GM23248 (cell line): ENCODE measurements around the gene KRT8. TPM values are rescaled to one million over a fixed set of nuclear protein-coding genes. Genes with fewer than 3 reads are reported as not detected.

Experiments used
- DNase-seq: peaks from one replicate; pipeline ENCODE4 v3.0.0-alpha.2; 2015
- H2AFZ ChIP-seq: fragments of 200-600 bp; sonication (generic); 2 replicates; pipeline ENCODE4 v1.6.1; 2016; ENCODE audit warnings: antibody characterized with exemption
- H3F3A ChIP-seq: fragments of 200-600 bp; sonication (generic); 2 replicates; pipeline ENCODE4 v1.6.1; 2016; ENCODE audit warnings: mild to moderate bottlenecking, antibody characterized with exemption, mixed run types; ENCODE audit not compliant: insufficient read depth
- H3K27ac ChIP-seq: fragments of 200-600 bp; sonication (generic); 2 replicates; pipeline ENCODE4 v1.5.1; 2016; ENCODE audit warnings: mild to moderate bottlenecking
- H3K27me3 ChIP-seq: fragments of 200-600 bp; sonication (generic); replicated peaks from 2 replicates; pipeline ENCODE4 v1.6.1; 2016; ENCODE audit warnings: mild to moderate bottlenecking; ENCODE audit not compliant: insufficient read depth
- H3K36me3 ChIP-seq: fragments of 200-600 bp; sonication (generic); 2 replicates; pipeline ENCODE4 v1.6.1; 2016; ENCODE audit warnings: low read depth, mild to moderate bottlenecking
- H3K4me1 ChIP-seq: fragments of 200-600 bp; sonication (generic); 2 replicates; pipeline ENCODE4 v1.6.1; 2016; ENCODE audit warnings: mild to moderate bottlenecking; ENCODE audit not compliant: insufficient read depth
- H3K4me2 ChIP-seq: fragments of 200-600 bp; sonication (generic); one replicate; pipeline ENCODE4 v1.6.1; 2016; ENCODE audit warnings: mild to moderate bottlenecking; ENCODE audit not compliant: unreplicated experiment
- H3K4me3 ChIP-seq: fragments of 200-600 bp; sonication (generic); 2 replicates; pipeline ENCODE4 v1.5.1; 2016; ENCODE audit warnings: mild to moderate bottlenecking
- H3K79me2 ChIP-seq: fragments of 200-600 bp; sonication (generic); 2 replicates; pipeline ENCODE4 v1.6.1; 2016; ENCODE audit warnings: mild to moderate bottlenecking; ENCODE audit not compliant: insufficient read depth
- H3K9ac ChIP-seq: fragments of 200-600 bp; sonication (generic); 2 replicates; pipeline ENCODE4 v1.6.1; 2016; ENCODE audit warnings: mild to moderate bottlenecking
- H3K9me2 ChIP-seq: fragments of 200-600 bp; sonication (generic); 2 replicates; pipeline ENCODE4 v1.6.1; 2016; ENCODE audit warnings: mixed run types, mild to moderate bottlenecking, moderate library complexity; ENCODE audit not compliant: insufficient read depth
- H3K9me3 ChIP-seq: fragments of 200-600 bp; sonication (generic); one replicate; pipeline ENCODE4 v1.6.1; 2017; ENCODE audit warnings: low read depth
- H4K20me1 ChIP-seq: fragments of 200-600 bp; sonication (generic); 2 replicates; pipeline ENCODE4 v1.6.0; 2016; ENCODE audit not compliant: insufficient read depth
- EZH2 ChIP-seq: fragments of 200-600 bp; sonication (generic); IDR thresholded peaks from 2 replicates; pipeline ENCODE4 v1.6.1; 2018; ENCODE audit warnings: antibody characterized with exemption, mild to moderate bottlenecking; ENCODE audit not compliant: insufficient read depth, poor library complexity, severe bottlenecking
- EZH2phosphoT487 ChIP-seq: fragments of 200-600 bp; sonication (generic); IDR thresholded peaks from 2 replicates; pipeline ENCODE4 v1.6.1; 2018; ENCODE audit warnings: antibody characterized with exemption, moderate library complexity, mild to moderate bottlenecking, low read depth; ENCODE audit not compliant: insufficient read depth
- WGBS, 2 experiments: methylation state at CpG; one replicate each; pipeline ENCODE4 v1.1.6; 2015 to 2017; ENCODE audit warnings: low lambda C conversion rate in 2 of 2, low coverage in 1 of 2; ENCODE audit errors: missing lambda C conversion rate in 2 of 2; 5-methylcytosine and 5-hydroxymethylcytosine counted together
- in situ Hi-C: fragments of 300-500 bp; cut with MboI; formaldehyde crosslinking; loops from 2 replicates; pipeline ENCODE4 v1.15.0; 2020
- polyA plus RNA-seq: library from polyadenylated mRNA; unstranded; fragments of >200 nt; fragmentation: Nextera tagmentation; extraction: Ambion mirVana; gene quantifications from 2 replicates; pipeline ENCODE4 v1.2.1, GENCODE V29; 2016
- total RNA-seq: library from RNA; depleted of rRNA; stranded (reverse); fragments of >200 nt; shearing (Covaris generic); gene quantifications from 2 replicates; pipeline ENCODE4 v1.2.3, GENCODE V29; 2014

The KRT8 gene
- total and polyA plus RNA-seq, 2 experiments from 2014 or later: 5.5 to 19.8 TPM

- H2AFZ ChIP-seq: no peak overlapping the region
- H3K9ac ChIP-seq: peak overlapping the region; percentile 51
- H3K36me3 ChIP-seq: no peaks in the 10 kb centered on the region
- in situ Hi-C loops: no loop called here
- H3K9me2 ChIP-seq: no peaks in the 10 kb centered on the region
- no peak for TF ChIP-seq EZH2
- no peak for TF ChIP-seq EZH2phosphoT487
- peaks cover 36% of the 10 kb centered on the region for H3K4me1 ChIP-seq
- H3K4me2 ChIP-seq: peak overlapping the region; percentile 57
- no peak overlapping the region for H3K4me3 ChIP-seq
- peaks cover 24% of the 10 kb centered on the region for H3F3A ChIP-seq
- no peaks in the 10 kb centered on the region for H3K79me2 ChIP-seq
- H3K9me3 ChIP-seq: no peaks in the 10 kb centered on the region
- 95 to 96% methylated on average over 4 of the region's 4 CpGs for WGBS, 2 experiments
- no peaks in the 10 kb centered on the region for H4K20me1 ChIP-seq
- H3K27me3 ChIP-seq: no peaks in the 10 kb centered on the region
- DNase-seq: peak; percentile 20
- H3K27ac ChIP-seq: peak overlapping the region; percentile 82
Observed at GRCh38 chr12:52926596-52927234, 21.8 kb upstream of the KRT8 start.

DNA sequence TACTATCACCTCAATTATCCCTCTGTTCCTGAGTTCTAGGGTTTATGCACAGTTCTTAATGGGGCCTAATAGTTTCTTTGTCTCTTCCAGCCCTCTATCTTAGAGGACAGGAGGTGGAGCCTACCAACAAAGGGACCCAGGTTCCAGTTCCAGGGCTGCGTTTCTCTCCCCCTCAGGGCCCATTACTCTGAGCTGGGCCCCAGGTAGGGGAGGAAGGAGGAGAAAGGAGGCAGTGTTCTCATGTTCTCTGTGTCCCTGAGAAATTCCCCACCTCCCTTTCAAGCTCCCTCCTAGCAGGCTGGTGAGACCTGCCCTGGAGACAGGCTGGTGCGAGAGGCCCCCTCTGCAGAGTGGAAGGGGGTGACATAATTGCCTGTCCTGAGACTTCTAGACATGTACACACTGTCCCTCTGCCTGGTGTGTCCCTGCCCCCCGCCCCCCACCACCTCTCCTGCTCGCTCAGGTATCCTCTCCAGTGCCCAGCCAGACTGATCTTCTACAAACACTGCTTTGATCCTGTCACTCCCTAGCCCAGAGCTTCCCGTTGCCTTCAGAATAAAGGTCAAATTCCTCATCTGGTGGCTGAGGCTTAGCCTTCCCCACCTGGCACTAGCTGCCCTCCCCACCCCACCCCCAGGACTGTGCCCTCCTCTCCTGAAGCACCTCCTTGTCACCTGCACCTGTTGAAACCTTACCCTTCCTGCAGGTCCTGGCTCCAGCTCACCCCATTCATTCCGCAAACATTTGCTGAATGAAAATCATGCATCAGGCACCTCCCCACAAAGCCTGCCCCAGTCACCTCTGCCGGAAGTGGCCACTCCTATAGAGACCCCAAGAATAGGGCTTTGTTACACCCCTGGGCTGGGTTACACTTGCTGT lies 21.1 kb upstream of the KRT8 start:
- no peaks in the 10 kb centered on the region for H3K79me2 ChIP-seq
- H3K9ac ChIP-seq: peak overlapping the region; percentile 53
- TF ChIP-seq EZH2 (no peak), EZH2phosphoT487 (no peak)
- peak overlapping the region; percentile 62 for H3K4me2 ChIP-seq
- H3K36me3 ChIP-seq: no peaks in the 10 kb centered on the region
- no peaks in the 10 kb centered on the region for H3K9me3 ChIP-seq
- in situ Hi-C loops: no loop called here
- H2AFZ ChIP-seq: 0 out of 2 replicates have a peak overlapping the region, but pooled peaks have one; percentile 54
- peaks cover 24% of the 10 kb centered on the region for H3F3A ChIP-seq
- DNase-seq: peak; percentile 12
- H3K9me2 ChIP-seq: no peaks in the 10 kb centered on the region
- no peaks in the 10 kb centered on the region for H3K27me3 ChIP-seq
- peaks cover 36% of the 10 kb centered on the region for H3K4me1 ChIP-seq
- H4K20me1 ChIP-seq: no peaks in the 10 kb centered on the region
- H3K4me3 ChIP-seq: no peak overlapping the region; the same call in 1 of the 2 replicates
- WGBS, 2 experiments: 62 to 71% methylated on average over 6 to 7 of the region's 7 CpGs
- H3K27ac ChIP-seq: peak overlapping the region; percentile 82

GRCh38 chr12:52924764-52925716 lies 20.2 kb upstream of the KRT8 start:
- H4K20me1 ChIP-seq: no peaks in the 10 kb centered on the region
- H3K27ac ChIP-seq: peak overlapping the region; percentile 80
- DNase-seq: peak; percentile 86
- 51 to 52% methylated on average over 11 of the region's 11 CpGs for WGBS, 2 experiments
- in situ Hi-C loops: no loop called here
- TF ChIP-seq EZH2phosphoT487: no peak
- TF ChIP-seq EZH2: no peak
- H3K9me3 ChIP-seq: no peaks in the 10 kb centered on the region
- H3K27me3 ChIP-seq: no peaks in the 10 kb centered on the region
- peak overlapping the region; percentile 53 for H3K9ac ChIP-seq
- H3K4me1 ChIP-seq: peaks cover 36% of the 10 kb centered on the region
- peak overlapping the region; percentile 62 for H3K4me2 ChIP-seq
- peaks cover 24% of the 10 kb centered on the region for H3F3A ChIP-seq
- H3K9me2 ChIP-seq: no peaks in the 10 kb centered on the region
- peak overlapping the region; percentile 32 for H3K4me3 ChIP-seq
- peak overlapping the region; percentile 54 for H2AFZ ChIP-seq
- no peaks in the 10 kb centered on the region for H3K79me2 ChIP-seq
- H3K36me3 ChIP-seq: no peaks in the 10 kb centered on the region
